Prostate gland (tissue), 2 donors: Measurements from ENCODE around the gene CRTC1. TPM values are rescaled to one million over a fixed set of nuclear protein-coding genes. Genes with fewer than 3 reads are reported as not detected.
"Not testable (repeated sequence)": the region's sequence is repeated elsewhere in the genome, so short reads cannot be mapped to it uniquely, and the experiment has no call there.

ENCODE experiments used
- DNase-seq: peaks from one replicate; pipeline ENCODE4 v3.0.0-alpha.2; 2019; ENCODE audit warnings: low spot score
- H3K27ac ChIP-seq, 2 donors: fragments of 200-600 bp; sonication (generic); 2 replicates each; pipeline ENCODE4 v1.5.1; 2017 to 2019
- H3K27me3 ChIP-seq: fragments of 200-600 bp; sonication (generic); replicated peaks from 2 replicates; pipeline ENCODE4 v1.5.1; 2019; ENCODE audit not compliant: insufficient read depth
- H3K36me3 ChIP-seq, 2 donors: fragments of 200-600 bp; sonication (generic); 1 replicate in 1 of 2; 2 replicates in 1 of 2; pipeline versions ENCODE4 v1.5.1 to v1.8.1; 2017 to 2019
- H3K4me1 ChIP-seq: fragments of 200-600 bp; sonication (generic); replicated peaks from 2 replicates; pipeline ENCODE4 v1.5.1; 2019
- H3K4me3 ChIP-seq, 2 donors: fragments of 200-600 bp; sonication (generic); 2 replicates each; pipeline ENCODE4 v1.5.1; 2017 to 2019
- H3K9me3 ChIP-seq: fragments of 200-600 bp; sonication (generic); 2 replicates; pipeline ENCODE4 v1.5.1; 2017
- CTCF ChIP-seq, 4 experiments: fragments of 200-600 bp in 2 of 4; fragments of 450-650 bp in 2 of 4; sonication (generic) in 2 of 4; IDR thresholded peaks; 1 replicate in 3 of 4; 2 replicates in 1 of 4; pipeline ENCODE4 v1.5.1; 2016 to 2019; ENCODE audit warnings: antibody characterized with exemption in 4 of 4, mild to moderate bottlenecking in 2 of 4, moderate library complexity in 2 of 4
- POLR2A ChIP-seq: fragments of 450-650 bp; IDR thresholded peaks from one replicate; pipeline ENCODE4 v1.6.1; 2016; ENCODE audit warnings: antibody characterized with exemption, mild to moderate bottlenecking
- POLR2AphosphoS5 ChIP-seq: sonication (generic); formaldehyde crosslinking; IDR thresholded peaks from one replicate; pipeline ENCODE4 v1.6.1; 2017; ENCODE audit warnings: antibody characterized with exemption
- WGBS: methylation state at CpG from one replicate; pipeline ENCODE4 v1.1.5; 2018; 5-methylcytosine and 5-hydroxymethylcytosine counted together
- intact Hi-C: fragments of 100-400 bp; cut with DNase I; formaldehyde crosslinking; loops from one replicate; pipeline ENCODE4 v1.14.2; 2022
- total RNA-seq, 2 donors: library from RNA; depleted of rRNA; stranded (reverse); fragments of >200 nt; gene quantifications; one replicate each; pipeline ENCODE4 v1.1.0, GENCODE V29; 2016

The CRTC1 gene
- total RNA-seq, 2 donors from 2014 or later, result 6.7 to 24.4 TPM

GRCh38 chr19:18672606-18673337 is 10.7 kb upstream of the CRTC1 start:
- TF ChIP-seq POLR2AphosphoS5, result no peak
- TF ChIP-seq CTCF (IDR thresholded peaks at IDR 0.05), result peak in 1 of 4 experiments; percentile 21
- no peak for TF ChIP-seq POLR2A
- Histone ChIP-seq H3K4me1 (no peaks in the 10 kb centered on the region), H3K27ac (peak overlapping the region in 1 of 2 donors; percentile 19), H3K9me3 (no peaks in the 10 kb centered on the region), H3K4me3 (no peak overlapping the region), H3K36me3 (peaks cover 0 to 9% of the 10 kb centered on the region in 2 donors), H3K27me3 (no peaks in the 10 kb centered on the region)
- 42% methylated on average over 13 of the region's 13 CpGs for WGBS
- no peak for DNase-seq
- intact Hi-C loops, result loop anchor here (5.0 to 10.0 kb wide), 2 partner anchors 75 to 228 kb away; no protein-coding TSS in a partner anchor

- intact Hi-C loops, result loop anchor here (5.0 to 10.0 kb wide), 2 partner anchors 77 to 230 kb away; no protein-coding TSS in a partner anchor
- no peak overlapping the region for H3K27ac ChIP-seq
Observed at GRCh38 chr19:18674616-18675015, 8.9 kb upstream of the CRTC1 start.

GRCh38 chr19:18675779-18676178 is 7.7 kb upstream of the CRTC1 start:
- WGBS, result 70% methylated on average over 5 of the region's 5 CpGs
- DNase-seq, result no peak
- H3K36me3 ChIP-seq, result no peaks in the 10 kb centered on the region

More at GRCh38 chr19:18674616-18675015, 8.9 kb upstream of the CRTC1 start:
- Histone ChIP-seq H3K9me3 (no peaks in the 10 kb centered on the region), H3K4me3 (no peak overlapping the region), H3K4me1 (no peaks in the 10 kb centered on the region), H3K36me3 (no peaks in the 10 kb centered on the region), H3K27me3 (no peaks in the 10 kb centered on the region)
- DNase-seq, result no peak
- 65% methylated on average over 11 of the region's 11 CpGs for WGBS
- TF ChIP-seq CTCF (IDR thresholded peaks at IDR 0.05) (no peak), POLR2A (no peak), POLR2AphosphoS5 (no peak)

GRCh38 chr19:18676692-18677091 is 6.8 kb upstream of the CRTC1 start:
- intact Hi-C loops, result loop anchor here (10.0 kb wide), 1 partner anchor 232 kb away; no protein-coding TSS in a partner anchor
- H3K27me3 ChIP-seq, result no peaks in the 10 kb centered on the region
- no peak overlapping the region for H3K4me3 ChIP-seq
- no peak for DNase-seq
- no peaks in the 10 kb centered on the region for H3K9me3 ChIP-seq
- H3K27ac ChIP-seq, result no peak overlapping the region
- TF ChIP-seq POLR2AphosphoS5, result no peak
- TF ChIP-seq CTCF (IDR thresholded peaks at IDR 0.05), result no peak
- no peaks in the 10 kb centered on the region for H3K4me1 ChIP-seq
- H3K36me3 ChIP-seq, result no peaks in the 10 kb centered on the region
- WGBS, result 82% methylated on average over 7 of the region's 7 CpGs

More at GRCh38 chr19:18675779-18676178, 7.7 kb upstream of the CRTC1 start:
- intact Hi-C loops, result loop anchor here (10.0 kb wide), 1 partner anchor 231 kb away; no protein-coding TSS in a partner anchor
- no peak overlapping the region for H3K4me3 ChIP-seq
- no peak overlapping the region for H3K27ac ChIP-seq
- no peak for TF ChIP-seq POLR2AphosphoS5
- peak in 1 of 4 experiments; percentile 8 for TF ChIP-seq CTCF (IDR thresholded peaks at IDR 0.05)
- H3K9me3 ChIP-seq, result no peaks in the 10 kb centered on the region
- no peaks in the 10 kb centered on the region for H3K4me1 ChIP-seq
- H3K27me3 ChIP-seq, result no peaks in the 10 kb centered on the region

GRCh38 chr19:18677156-18677555 is 6.3 kb upstream of the CRTC1 start:
- H3K4me3 ChIP-seq, result no peak overlapping the region
- H3K27ac ChIP-seq, result no peak overlapping the region
- no peaks in the 10 kb centered on the region for H3K4me1 ChIP-seq
- no peaks in the 10 kb centered on the region for H3K27me3 ChIP-seq
- no peak for DNase-seq
- no peaks in the 10 kb centered on the region for H3K9me3 ChIP-seq
- TF ChIP-seq POLR2A (no peak), CTCF (IDR thresholded peaks at IDR 0.05) (no peak)
- H3K36me3 ChIP-seq, result no peaks in the 10 kb centered on the region
- 67% methylated on average over 13 of the region's 13 CpGs for WGBS
- intact Hi-C loops, result loop anchor here (10.0 kb wide), 1 partner anchor 232 kb away; no protein-coding TSS in a partner anchor

GRCh38 chr19:18680148-18680547 is 3.3 kb upstream of the CRTC1 start:
- H3K27me3 ChIP-seq, DNase-seq, H3K4me1 ChIP-seq, H3K9me3 ChIP-seq, H3K36me3 ChIP-seq, intact Hi-C loops, H3K27ac ChIP-seq, H3K4me3 ChIP-seq: not testable (repeated sequence)
- whole genome bisulfite sequencing, result 100% methylated on average over 1 of the region's 1 CpG
